HG03432 (cell line): ENCODE measurements around the gene UNC119B.

ENCODE experiments used
- ATAC-seq: cut with Tn5 transposase; IDR thresholded peaks from one replicate; pipeline ENCODE4 v1.9.1; 2021; ENCODE audit warnings: mild to moderate bottlenecking, moderate library complexity; ENCODE audit not compliant: unreplicated experiment

UNC119B gene

DNA sequence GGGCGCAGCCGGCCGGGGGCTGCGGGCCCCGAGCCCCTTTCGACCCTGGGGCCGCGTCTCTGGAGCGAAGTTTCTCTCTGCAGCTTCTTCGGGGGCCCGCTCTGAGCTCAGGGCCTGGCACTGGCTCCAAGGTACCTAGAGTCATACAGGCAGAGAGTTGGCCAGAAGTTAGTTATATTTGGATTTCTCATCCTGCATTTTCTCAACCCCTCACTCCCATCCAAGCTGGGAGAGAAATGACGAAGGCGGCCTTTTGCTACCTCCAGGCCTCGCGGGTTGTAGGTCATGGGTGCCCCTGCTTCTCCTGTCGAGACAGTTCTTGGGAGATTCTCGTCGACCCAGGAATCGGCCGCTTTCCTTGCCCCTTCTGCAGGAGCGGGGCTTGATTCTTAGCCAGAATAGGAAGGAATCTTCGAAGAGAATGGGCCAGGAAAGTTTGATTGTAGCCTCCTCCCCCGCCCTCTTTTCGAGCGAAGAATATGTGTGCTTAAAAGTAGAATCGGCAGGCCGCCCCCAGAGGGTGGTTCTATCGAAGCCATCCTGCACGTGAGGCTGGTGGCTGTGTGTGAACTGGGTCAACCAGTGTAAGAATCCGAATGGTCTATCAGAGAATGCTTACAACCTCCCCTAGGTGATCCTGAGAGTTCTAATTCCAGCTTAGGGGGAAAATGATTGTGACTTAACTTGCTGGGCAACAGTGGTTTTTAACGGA is 22.5 kb upstream of the UNC119B start:
- no peak for ATAC-seq

DNA sequence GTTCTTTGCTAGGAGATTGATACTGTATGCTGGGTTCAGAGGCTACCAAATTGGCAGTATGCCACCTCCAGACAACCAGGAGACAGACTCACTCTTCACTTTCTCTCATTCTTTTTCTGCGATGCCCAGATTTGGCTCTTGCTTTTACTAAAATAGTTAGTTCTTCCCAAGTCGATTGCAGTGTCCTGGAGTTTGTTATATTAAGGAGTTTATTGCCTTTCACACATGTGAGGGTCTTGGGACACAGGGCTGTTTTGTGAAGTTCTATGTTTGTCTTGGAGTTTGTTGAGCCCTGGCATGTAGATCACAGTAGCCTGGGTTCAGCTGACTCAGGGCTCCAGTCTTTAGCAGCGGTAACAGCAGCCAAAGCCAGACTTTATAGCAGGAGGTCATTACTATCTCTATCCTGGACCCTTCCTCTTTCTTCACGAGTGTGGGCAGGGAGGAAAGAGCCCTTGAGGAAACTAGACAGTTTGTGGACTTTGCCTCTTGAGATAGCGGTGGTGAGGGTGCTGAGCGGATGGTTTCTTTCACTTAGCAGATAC is 21.7 kb upstream of the UNC119B start:
- ATAC-seq = no peak

DNA sequence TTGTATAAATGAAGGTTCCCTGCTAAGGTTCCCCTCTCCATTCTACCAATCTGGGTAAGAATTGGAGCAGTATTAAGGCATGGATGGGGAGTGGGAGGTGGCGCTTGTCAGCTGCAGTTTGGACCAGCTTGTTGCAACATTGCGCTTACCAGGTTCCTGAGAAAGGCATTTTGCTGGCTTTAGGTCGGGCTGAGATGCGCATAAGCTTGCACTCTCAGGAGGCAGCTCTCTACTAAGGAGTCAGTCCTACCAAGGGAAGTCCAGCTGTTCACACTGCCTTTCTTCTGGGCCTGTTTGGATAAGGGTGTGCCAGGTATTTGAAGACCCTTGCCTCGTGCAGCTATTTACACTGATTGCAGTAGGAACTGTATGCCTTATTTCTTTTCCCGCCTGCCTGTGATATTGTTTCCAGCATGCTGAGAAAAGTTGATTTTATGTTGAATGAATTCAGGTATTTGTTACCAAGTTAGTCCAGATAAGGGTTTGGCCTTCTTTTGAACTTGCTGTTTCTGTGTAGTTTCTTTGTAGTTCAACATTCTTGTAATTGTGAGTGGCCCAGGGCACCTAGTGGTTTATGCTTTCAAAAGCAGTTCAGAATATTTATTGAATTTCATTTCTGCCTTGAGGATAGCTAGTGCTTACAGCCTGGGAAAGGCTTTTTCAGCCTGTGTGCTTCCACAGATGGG is 20.7 kb upstream of the UNC119B start:
- ATAC-seq = no peak

DNA sequence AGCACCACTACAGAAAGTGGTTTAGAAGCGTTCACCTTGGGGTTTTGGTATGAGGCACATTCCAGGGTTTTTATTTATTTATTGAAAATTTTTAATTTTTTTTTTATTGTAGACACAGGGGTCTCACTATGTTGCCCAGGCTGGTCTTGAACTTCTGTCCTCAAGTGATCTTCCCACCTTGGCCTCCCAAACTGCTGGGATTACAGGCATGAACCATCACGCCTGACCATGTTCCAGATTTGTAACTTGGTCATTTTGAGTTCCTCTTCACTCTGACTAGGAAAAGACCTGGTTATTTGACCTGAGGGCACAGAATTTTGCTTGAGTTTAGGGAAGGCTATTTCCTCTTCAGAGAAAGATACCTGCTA is 20.2 kb upstream of the UNC119B start:
- no peak for ATAC-seq

DNA sequence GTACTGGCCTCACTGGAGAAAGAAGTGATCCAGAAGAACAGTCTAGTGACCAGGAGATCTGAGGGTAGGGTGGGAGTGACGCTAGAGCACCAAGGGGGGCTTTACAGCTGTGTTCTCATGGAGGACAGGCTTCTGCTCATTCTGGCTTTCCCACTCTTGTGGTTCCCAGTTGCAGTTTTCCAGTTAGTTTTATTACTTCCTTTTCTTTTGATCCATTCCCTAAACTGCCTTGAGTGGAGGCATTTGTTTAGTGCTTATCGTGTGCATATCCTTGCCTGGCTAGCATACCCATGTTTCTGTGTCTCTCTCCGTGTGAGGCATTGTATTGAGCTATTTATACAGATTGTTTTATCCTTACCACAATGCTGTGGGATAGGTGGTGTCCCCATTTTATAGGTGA is 19.3 kb upstream of the UNC119B start:
- no peak for ATAC-seq

DNA sequence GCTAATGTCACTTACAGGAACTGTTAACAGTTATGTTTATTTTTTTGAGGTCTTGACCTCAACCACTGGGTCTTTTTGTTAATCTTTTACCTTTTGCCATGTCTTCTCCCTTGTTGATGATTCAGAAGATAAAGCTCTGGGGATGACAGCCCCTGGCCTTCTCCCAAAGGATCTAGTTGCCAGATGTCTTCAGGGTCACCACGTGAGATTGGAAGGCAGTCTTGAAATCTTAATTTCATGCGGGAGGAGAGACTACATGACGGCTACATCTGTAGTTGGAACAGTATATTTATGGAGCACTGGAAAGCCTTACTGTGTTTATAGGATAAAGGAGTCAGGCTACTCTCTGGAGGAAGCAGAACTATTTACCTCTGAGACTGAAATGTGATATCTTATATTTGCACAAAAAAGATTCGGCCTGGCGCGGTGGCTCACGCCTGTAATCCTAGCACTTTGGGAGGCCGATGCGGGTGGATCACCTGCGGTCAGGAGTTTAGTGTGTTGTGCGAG is 17.7 kb upstream of the UNC119B start:
- no peak for ATAC-seq

DNA sequence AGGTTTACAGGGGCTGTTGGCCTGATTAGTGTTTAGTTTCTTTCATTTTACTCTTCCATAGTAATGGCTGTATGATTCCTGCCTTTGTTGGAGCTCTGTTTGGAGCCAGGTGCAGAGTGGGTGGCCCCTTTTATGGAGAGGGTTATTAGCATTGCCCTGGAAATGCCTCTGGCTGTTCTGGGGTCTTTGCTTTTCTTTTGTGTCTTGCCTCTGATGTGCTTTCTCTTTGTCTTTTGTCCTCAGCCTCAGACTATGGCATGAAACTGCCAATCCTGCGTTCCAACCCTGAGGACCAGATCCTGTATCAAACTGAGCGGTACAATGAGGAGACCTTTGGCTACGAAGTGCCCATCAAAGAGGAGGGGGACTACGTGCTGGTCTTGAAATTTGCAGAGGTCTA is 16.4 kb upstream of the UNC119B start:
- ATAC-seq = no peak

DNA sequence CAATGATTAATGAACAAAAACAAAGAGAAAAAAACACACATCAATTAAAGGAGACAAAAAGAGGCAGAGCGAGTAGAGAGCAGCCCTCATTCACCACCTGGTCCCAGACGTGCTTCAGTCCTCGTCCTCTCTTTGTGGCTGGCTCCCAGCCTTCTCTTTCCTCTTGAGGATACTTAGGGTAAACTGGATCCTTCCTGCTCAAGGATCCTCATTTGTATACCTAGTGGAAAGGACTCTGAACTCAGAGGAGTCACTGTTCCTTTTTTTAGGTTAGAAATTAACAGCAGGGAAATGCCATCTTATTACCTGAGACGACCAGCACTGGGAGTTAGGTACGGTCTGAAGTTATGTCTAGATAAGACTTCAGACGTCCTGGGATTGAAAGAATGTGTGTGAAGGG is 13.6 kb upstream of the UNC119B start:
- ATAC-seq = no peak

DNA sequence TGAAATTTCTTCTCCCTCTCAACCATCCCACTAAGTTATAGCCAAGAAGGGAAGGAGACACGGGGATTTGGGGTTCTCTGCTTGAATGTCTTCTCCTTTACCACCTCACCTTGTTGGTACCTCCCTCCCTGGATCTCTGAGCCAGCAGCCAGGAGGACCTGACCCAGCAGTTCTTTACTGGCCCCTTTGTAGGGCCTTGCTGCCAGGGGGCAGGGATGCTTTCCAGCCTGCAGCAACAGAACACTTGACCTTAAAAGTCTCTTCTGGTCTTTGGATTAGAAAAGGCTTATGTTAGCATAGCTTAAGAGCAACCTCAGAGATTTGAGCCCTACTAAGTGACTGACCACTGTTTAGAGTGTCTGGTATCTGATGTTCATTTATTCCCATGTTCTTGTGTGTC is 12.9 kb upstream of the UNC119B start:
- no peak for ATAC-seq

DNA sequence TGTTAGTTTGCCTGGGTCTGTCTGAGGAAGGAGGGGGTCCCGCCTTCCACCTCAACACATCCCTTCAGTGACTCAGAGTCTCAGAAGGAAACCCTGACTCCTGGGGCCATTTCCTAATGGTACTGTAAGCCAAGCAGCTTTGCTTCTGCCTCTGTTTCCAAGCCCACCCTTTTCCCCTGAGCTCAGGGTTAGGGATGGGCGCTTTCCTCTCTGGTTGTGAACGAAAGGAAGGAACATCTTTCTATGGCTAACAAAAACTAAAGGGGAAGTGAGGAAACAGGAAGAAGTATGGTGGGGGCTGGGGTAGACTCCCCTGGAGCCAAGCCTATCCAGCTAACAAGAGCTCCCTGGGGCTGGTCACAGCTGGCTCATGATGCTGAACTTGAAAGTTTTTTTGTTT is 11.6 kb upstream of the UNC119B start:
- ATAC-seq = no peak

DNA sequence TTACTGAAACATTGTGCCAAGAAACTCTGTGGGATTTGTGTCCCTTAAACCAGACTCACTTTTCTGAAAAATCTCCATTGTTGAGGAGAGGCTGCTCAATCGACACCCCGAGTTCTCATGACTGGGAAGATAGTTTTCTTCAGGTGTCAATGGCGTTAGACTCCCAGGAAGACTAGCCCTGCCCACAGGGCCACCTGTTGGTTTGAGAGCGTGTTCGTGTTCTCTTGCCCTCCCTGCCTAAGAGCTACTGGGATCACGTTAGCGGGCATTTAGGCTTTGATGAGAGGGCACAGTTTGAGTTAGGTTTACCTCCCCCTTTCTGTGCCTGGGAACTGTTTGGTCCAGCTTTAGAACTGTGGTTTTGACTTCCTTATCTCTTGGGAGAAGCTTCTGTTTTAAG is 10.7 kb upstream of the UNC119B start:
- ATAC-seq = no peak

DNA sequence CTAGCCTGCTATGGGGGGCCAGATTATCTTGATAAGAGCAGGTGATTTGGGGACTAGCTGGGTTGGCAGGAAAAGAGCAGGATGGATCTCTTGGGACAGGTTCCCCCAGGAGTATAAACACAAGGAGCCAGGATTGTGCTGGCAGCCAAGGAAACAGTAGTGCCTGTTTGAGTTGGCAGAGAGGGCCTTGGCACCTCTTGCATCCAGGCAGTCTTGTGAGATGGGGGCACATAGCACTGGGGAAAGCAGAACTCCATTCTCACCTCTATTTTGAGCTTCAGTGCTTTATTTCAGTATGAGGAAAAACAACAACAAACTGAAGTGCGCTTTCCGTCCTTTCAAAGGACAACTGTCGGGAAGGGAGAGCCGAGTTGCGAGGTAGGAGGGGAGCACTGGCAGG is 9.4 kb upstream of the UNC119B start:
- no peak for ATAC-seq

DNA sequence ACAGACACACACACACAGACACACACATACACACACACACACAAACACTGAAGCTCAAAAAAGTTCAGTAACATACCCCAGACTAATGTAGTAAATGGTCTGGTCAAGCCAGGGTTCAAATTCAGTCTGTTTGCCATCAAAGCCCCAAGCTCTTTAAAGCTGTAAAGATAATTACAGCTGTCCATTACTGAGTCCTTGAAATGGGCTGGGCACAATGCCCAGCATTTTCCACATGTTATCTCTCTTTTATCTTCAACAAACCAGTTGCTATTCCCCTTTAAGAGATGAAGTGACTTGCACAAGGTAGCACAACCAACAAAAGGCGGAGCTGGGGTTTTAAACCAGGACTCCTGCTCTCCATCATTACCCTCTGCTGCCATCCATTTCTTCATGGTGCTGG is 7.6 kb upstream of the UNC119B start:
- ATAC-seq = no peak

DNA sequence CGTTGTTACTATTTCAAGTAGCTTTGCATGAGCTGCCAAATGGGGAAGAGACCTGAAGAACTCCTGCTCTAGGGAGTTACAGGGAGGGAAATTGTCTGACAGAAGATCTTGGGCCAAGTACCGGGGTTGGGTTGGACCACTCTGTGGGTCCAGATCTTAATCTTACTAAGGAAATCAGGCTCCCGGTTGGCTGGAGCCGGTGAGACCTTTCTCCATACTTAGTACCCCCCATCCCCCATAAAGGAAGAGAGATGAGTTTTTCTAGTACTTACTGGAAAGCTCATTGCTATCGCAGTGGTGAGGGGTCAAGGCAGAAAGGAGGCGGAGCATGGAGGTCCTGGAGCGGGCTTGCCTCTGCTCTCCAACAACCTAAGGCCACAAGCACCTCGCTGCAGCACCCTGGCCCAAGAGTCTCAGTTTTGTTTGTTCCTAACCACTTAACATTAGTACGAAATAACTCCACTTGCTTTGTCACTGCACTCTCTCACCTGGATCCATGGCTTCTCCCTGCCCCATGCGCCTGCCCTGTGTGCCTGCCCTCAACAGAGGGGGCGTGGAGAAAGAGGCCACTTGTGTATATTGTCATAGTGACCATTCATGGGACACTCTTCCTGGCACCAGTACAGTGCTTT is 6.8 kb upstream of the UNC119B start:
- ATAC-seq = no peak

DNA sequence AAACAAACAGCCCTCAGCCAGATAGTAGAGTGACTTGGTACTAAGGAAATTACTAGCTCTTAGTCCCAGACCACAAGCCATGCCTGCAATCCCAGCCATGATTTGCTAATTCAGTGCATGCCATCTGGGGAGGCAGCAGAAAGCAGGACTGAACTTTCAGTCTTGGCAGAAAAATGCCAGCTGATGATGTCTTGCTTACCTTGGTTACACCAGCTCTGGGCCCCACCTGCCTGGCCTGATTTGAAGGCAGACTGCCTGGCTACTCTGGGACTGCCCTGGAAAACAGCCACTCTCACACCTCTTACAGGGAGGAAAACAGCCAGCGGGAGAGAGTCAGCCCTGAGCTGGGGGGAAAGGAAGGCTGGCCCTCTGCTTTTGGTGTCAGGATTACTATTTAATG is 4.6 kb upstream of the UNC119B start:
- ATAC-seq = no peak

DNA sequence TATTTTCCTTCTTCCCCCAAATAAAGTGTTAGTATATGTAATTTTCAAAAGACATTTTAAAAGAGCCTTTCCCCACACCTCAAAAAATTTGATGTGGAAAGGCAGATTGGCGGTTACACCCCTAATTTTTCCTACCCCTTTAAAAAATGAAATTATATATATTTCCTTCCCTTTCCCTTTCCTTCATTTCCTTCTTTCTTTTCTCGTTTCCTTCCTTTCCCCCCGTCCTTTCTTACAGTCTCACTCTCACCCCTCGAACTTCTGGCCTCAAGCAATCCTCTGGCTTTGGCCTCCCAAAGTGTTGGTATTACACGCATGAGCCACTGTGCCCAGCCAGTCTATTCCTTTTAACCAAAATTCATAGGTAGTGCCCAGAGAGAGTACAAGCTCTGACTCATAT is 4.2 kb upstream of the UNC119B start:
- ATAC-seq = no peak

DNA sequence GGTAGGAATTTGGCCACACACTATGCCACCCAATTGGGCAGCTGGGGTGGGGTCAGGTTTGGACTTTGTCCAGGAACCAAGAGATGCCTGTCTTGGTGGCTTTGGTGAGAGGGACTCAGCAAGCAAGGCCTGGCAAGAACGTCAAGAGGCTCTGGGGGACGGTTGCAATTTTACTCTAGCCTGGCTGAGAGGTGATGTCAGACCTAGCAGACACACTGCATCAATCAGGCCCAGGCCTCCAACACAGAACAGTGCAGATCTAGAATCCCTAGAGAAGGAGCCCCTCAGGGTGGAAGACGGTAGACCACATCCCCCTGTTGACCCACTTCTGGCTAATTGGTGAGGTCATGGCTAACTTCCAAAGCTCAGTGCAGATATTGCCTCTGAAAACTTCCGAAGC is 1.6 kb upstream of the UNC119B start:
- ATAC-seq = no peak

DNA sequence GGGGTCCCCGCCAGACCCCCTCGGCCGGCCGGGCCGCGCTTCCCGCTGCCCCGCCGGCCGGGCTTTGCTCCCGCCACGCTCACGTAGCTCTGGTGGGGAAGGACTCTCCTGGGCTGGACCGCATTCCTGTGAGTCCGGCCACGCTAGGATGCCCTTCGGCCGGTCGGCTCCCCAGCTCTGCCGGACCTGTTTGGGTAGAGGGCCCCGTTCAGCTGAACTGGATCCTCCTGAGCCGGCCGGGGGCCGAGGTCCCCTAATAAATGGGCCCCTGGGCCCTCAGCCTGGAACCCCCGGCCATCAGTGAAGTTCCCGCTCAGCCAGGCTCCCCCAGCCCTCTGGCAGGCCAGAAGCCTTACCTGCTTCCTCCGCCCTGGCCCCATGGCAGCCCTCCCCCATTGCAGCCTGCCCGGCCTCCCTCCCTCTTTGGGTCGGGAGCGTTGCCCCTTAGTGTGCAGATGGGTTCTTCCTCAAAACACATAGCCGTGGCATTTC is 593 bp downstream of the UNC119B start:
- peak; percentile 25 for ATAC-seq

DNA sequence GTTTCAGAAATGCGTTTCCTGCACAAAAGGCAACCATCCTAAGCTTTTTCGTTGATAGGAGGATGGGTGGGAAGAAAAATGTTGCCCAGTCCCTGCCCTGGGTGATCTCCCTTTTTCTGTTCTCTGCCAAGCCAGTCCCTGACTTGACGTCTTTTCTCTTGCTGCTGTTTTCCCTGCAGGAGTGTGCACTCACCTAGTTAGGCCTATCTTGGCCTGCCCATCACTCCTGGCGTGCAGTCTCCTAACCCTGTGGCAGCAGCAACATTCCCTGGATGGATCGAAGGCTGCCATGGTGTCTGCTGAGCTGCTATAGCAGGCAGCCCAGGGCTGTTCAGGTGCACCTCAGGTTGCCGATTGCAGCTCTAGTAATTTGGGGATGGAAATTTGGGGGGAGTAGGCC is 1.2 kb downstream of the UNC119B start:
- no peak for ATAC-seq

DNA sequence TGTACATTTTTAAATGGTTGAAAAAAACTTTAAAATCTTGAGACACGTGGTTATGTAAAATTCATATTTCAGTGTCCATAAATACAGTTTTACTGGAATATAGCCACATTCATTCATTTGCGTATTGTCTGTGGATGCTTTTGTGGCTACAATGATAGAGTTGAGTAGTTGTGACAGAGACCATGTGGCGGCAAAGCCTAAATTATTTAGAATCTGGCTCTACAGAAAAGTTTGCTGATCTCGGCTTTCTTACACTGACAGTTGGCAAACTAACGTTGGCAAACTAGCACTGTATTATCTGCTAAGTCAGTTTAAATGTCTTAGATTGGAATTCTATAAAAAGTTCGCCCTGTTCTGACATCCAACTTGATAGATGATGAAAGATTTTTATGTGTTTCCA is 2.4 kb downstream of the UNC119B start:
- ATAC-seq = no peak

DNA sequence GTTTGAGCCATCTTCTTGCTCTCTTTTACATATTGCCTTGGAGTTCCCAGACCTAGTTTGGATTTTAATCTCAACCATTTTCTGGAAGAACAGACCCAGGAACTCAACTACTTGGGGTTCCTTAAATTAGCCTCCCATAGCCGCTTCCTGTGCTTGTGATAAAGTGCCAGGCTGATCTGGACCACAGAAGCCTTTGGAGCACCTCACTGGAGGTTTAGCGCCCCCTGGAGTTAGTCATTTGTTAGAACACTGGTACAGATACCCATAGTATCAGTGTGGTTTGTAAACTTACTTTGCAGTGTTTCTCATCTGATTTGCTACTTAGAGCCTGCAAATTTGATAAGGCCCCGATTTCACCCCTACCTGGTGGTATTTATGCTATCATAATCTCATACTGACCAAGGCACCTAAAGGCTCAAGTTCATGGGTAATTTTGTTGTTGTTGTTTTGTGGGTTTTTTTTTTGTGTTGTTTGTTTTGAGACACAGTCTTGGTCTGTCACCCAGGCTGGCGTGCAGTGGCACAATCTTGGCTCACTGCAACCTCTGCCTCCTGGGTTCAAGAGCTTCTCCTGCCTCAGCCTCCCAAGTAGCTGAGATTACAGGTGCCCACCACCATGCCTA is 3.7 kb downstream of the UNC119B start:
- ATAC-seq = peak; percentile 42
